Adrenal gland (tissue), 12 donors: ENCODE measurements around the gene NDUFS6. TPM values are rescaled to one million over a fixed set of nuclear protein-coding genes. Genes with fewer than 3 reads are reported as not detected.

Experiments
- DNase-seq, 7 donors: peaks; one replicate each; pipeline ENCODE4 v3.0.0-alpha.2; 2019 to 2020
- H3K27ac ChIP-seq, 5 donors: fragments of 200-600 bp; sonication (generic) in 4 of 5; 1 replicate in 3 of 5; 2 replicates in 2 of 5; pipeline versions ENCODE4 v1.5.1 to v1.8.0; 2016 to 2020; ENCODE audit warnings: mild to moderate bottlenecking in 1 of 5
- H3K27me3 ChIP-seq: fragments of 200-600 bp; 2 replicates; pipeline ENCODE4 v1.8.0; 2021
- H3K36me3 ChIP-seq, 2 donors: fragments of 200-600 bp; replicated peaks in 1 of 2; 1 replicate in 1 of 2; 2 replicates in 1 of 2; pipeline versions ENCODE4 v1.5.1 to v1.8.0; 2018 to 2022
- H3K4me1 ChIP-seq, 2 donors: fragments of 200-600 bp; replicated peaks in 1 of 2; 1 replicate in 1 of 2; 2 replicates in 1 of 2; pipeline versions ENCODE4 v1.5.1 to v1.8.0; 2018 to 2021
- H3K4me3 ChIP-seq, 4 donors: fragments of 200-600 bp; sonication (generic) in 3 of 4; one replicate each; pipeline ENCODE4 v1.5.1; 2016 to 2018
- H3K9me3 ChIP-seq, 3 donors: fragments of 200-600 bp; sonication (generic) in 1 of 3; replicated peaks in 1 of 3; 1 replicate in 2 of 3; 2 replicates in 1 of 3; pipeline versions ENCODE4 v1.5.1 to v1.8.0; 2016 to 2021
- POLR2A ChIP-seq, 2 donors: fragments of 450-650 bp; IDR thresholded peaks; one replicate each; pipeline ENCODE4 v1.6.1; 2017; ENCODE audit warnings: antibody characterized with exemption in 2 of 2, mild to moderate bottlenecking in 2 of 2, moderate library complexity in 1 of 2
- WGBS, 4 donors: extraction: QIAGEN DNeasy Blood & Tissue Kit in 2 of 4; methylation state at CpG; one replicate each; pipeline versions ENCODE4 v1.1.5 to v1.1.7; 2013 to 2017; 5-methylcytosine and 5-hydroxymethylcytosine counted together
- intact Hi-C, 2 donors: fragments of 100-400 bp; cut with DNase I; formaldehyde crosslinking; loops; one replicate each; pipeline versions ENCODE4 v1.14.1 to v1.15.0; 2022 to 2023
- polyA plus RNA-seq, 3 donors: library from polyadenylated mRNA; stranded (reverse); fragments of 200-250 nt in 2 of 3; fragments of 350-450 nt in 1 of 3; fragmentation: Illumina TruSeq in 1 of 3; extraction: RNeasy Lipid Tissue Mini Kit (QIAGEN cat#74804) in 1 of 3; gene quantifications; one replicate each; pipeline ENCODE4 v1.2.3, GENCODE V29; 2013 to 2014
- total RNA-seq, 9 donors: library from RNA; depleted of rRNA in 4 of 9; stranded (reverse); fragments of >200 nt in 4 of 9; fragments of 120-200 nt in 1 of 9; fragmentation: NEBNext Ultra II Directional in 1 of 9; extraction: Animal tissue kit (Norgen Biotek cat#: 25700) in 1 of 9; gene quantifications; one replicate each; pipeline versions ENCODE4 v1.1.0 to v1.2.4, GENCODE V29; 2013 to 2023
- TF ChIP-seq, protein P1 (sequence below), 6 experiments: fragments of 450-650 bp in 4 of 6; fragments of 200-600 bp in 2 of 6; sonication (generic) in 1 of 6; IDR thresholded peaks; 1 replicate in 5 of 6; 2 replicates in 1 of 6; pipeline versions ENCODE4 v1.5.1 to v1.8.0; 2016 to 2021; ENCODE audit warnings: antibody characterized with exemption in 6 of 6, mild to moderate bottlenecking in 2 of 6, moderate library complexity in 1 of 6
- donor health status: healthy with polysubstance abuse.
- donor health status: Bipolar disorder and iron deficiency.
- donor health status: DM: yes; HTN: yes; CAD: no.
- donor health status: DM: no; HTN: no; CAD: no.
- donor health status: DM: no; HTN: no; CAD: no.
- donor health status: DM: yes; HTN: yes; CAD: no.

The NDUFS6 gene
- total and polyA plus RNA-seq, 12 donors: 23.3 to 75.8 (median 37.9) TPM

DNA sequence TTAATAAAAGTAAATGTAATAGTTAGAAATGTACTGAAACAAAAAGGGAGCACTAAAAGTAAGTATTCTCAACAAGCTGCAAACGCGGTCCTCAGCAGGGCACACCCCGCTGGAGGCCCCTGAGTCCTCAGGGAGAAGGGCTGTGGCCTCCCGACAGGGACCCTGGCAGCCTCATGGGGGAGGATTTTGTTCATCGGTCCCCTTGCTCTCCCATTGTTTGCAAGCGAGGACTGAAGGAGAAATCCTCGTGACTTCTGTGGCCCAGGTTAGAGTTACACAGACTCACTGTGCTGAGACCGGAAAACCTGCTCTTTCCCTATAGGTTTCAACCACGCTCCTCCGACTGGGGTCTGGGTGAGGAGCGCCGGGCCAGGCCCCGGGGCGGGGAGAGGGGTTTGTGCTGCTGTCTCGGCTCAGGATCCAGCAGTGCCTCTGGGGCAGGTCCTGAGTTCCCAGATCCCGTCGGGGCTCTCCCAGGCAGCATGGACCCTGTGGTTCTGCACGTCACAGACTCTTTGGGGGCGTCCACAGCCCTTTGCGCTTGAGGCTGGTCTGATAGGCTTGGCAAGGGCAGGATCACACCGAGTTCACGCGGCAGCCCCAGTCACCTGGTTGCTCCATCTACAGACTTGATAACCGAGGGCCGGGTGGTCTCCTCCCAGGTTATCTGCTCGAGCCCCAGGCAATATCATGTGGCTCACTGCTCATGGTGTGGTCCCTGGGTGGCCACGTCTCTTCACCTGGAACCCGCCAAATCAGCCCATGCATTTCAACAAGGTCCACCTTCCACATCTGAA lies 40.4 kb upstream of the NDUFS6 start:
- Histone ChIP-seq H3K4me1 (no peaks in the 10 kb centered on the region), H3K27me3 (no peaks in the 10 kb centered on the region), H3K27ac (no peak overlapping the region), H3K36me3 (no peaks in the 10 kb centered on the region), H3K4me3 (no peak overlapping the region), H3K9me3 (no peaks in the 10 kb centered on the region)
- peak in 3 of 7 donors; percentile 4 to 15 (median 12) for DNase-seq
- 62 to 81% (median 76%) methylated on average over 20 to 28 of the region's 28 CpGs for WGBS, 4 donors
- TF ChIP-seq, protein P1, sequence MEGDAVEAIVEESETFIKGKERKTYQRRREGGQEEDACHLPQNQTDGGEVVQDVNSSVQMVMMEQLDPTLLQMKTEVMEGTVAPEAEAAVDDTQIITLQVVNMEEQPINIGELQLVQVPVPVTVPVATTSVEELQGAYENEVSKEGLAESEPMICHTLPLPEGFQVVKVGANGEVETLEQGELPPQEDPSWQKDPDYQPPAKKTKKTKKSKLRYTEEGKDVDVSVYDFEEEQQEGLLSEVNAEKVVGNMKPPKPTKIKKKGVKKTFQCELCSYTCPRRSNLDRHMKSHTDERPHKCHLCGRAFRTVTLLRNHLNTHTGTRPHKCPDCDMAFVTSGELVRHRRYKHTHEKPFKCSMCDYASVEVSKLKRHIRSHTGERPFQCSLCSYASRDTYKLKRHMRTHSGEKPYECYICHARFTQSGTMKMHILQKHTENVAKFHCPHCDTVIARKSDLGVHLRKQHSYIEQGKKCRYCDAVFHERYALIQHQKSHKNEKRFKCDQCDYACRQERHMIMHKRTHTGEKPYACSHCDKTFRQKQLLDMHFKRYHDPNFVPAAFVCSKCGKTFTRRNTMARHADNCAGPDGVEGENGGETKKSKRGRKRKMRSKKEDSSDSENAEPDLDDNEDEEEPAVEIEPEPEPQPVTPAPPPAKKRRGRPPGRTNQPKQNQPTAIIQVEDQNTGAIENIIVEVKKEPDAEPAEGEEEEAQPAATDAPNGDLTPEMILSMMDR (IDR thresholded peaks at IDR 0.05): no peak
- TF ChIP-seq POLR2A (IDR thresholded peaks at IDR 0.05): no peak
- intact Hi-C loops: loop anchor here in 1 of 2 donors (10.0 kb wide), 1 partner anchor 274 kb away; no protein-coding TSS in a partner anchor

DNA sequence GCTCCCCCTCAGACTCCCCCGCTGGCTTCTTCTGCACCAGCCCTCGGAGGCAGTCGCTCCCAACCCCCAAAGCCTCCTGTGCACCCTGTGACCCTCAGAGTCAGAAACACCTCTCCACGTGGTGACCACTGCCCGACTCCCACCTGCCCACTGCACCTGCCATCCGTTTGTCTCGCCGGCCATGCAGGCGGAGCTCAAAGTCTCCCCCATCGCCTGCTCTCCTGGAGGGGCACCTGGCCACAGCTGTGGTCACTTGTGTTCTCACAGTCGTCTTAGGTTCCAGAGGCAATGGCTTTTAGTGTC lies 39.8 kb upstream of the NDUFS6 start:
- H3K36me3 ChIP-seq: no peaks in the 10 kb centered on the region
- TF ChIP-seq, protein P1 (IDR thresholded peaks at IDR 0.05): no peak
- no peak for TF ChIP-seq POLR2A (IDR thresholded peaks at IDR 0.05)
- no peaks in the 10 kb centered on the region for H3K27me3 ChIP-seq
- H3K4me3 ChIP-seq: no peak overlapping the region
- no peaks in the 10 kb centered on the region for H3K9me3 ChIP-seq
- H3K27ac ChIP-seq: no peak overlapping the region
- H3K4me1 ChIP-seq: no peaks in the 10 kb centered on the region
- intact Hi-C loops: loop anchor here in 1 of 2 donors (10.0 kb wide), 1 partner anchor 273 kb away; no protein-coding TSS in a partner anchor
- peak in 1 of 7 donors; percentile 10 for DNase-seq
- WGBS, 4 donors: 69 to 80% (median 74%) methylated on average over 3 to 11 of the region's 11 CpGs

DNA sequence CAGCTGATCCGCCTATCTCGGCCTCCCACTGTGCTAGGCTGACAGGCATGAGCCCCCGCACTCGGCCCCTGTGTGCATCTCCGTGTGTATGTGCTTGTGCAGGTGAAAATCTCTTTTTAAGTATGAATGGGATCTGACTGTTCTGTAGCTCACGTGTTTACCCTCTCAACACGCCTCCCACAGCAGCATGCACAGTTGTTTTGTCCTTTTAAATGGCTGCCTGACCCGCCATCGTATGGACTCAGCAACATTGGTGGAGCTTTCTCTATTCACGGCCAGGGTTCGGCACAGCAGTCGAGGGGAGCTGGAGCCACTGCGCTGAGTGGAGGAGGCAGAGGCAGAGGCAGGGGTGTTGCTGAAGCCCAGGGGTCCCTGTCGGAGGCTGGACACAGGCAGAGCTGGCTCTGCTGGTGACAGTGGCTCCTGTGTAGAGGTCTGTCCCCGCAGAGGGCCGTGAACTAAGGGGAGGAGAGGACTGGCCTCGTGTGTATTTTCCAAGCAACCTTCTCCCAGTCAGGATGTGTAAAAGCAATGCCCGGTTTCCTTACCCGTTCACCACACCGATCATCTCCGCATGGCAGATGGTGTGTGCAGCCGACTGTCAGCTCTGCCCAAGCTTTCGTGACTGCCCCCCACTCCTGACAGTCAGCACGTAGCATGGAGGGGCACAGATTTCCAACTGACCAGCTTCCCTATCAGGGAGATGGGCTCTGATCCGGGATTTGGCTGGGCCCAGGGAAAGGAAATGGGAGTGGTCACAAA lies 38.9 kb upstream of the NDUFS6 start:
- Histone ChIP-seq H3K27ac (no peak overlapping the region), H3K36me3 (no peaks in the 10 kb centered on the region), H3K4me3 (no peak overlapping the region), H3K4me1 (no peaks in the 10 kb centered on the region), H3K27me3 (no peaks in the 10 kb centered on the region), H3K9me3 (no peaks in the 10 kb centered on the region)
- TF ChIP-seq, protein P1 (IDR thresholded peaks at IDR 0.05): no peak
- no peak for TF ChIP-seq POLR2A (IDR thresholded peaks at IDR 0.05)
- peak in 3 of 7 donors; percentile 5 to 28 (median 5) for DNase-seq
- intact Hi-C loops: loop anchor here in 1 of 2 donors (10.0 kb wide), 1 partner anchor 272 kb away; no protein-coding TSS in a partner anchor
- WGBS, 4 donors: 70 to 81% (median 75%) methylated on average over 18 to 25 of the region's 25 CpGs

DNA sequence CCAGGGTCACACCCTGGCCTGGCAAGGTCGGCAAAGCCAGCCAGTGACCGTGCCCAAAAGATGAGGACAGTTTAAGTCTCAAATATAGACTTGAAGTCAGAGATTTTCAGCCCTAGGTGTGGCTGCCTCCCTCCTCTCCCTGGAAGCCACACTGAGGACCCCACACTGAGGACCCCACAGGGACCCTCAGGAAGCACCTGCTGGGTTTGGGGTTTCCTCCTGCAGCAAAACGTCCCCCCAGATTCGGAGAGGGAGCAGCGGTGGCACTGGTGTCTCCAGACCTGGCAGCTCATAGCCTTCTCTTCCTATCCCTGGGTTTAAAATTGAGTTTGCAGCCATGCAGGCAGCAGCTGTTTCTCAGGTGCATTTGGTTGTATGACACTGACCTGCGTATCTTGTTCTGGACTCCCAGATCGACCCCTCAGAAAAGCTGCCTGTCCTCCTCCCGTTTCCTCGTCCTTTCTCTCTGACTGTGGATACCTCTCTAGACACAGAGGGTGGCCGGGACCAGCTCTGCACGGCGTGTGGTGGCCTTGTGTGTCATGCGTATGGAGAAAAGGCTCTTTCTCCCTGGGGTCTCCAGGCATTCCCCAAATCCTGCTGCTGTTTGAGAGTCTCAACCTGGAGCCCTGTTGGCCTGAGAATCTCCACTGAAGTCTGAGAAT lies 38.2 kb upstream of the NDUFS6 start:
- TF ChIP-seq POLR2A (IDR thresholded peaks at IDR 0.05): no peak
- TF ChIP-seq, protein P1 (IDR thresholded peaks at IDR 0.05): no peak
- Histone ChIP-seq H3K9me3 (no peaks in the 10 kb centered on the region), H3K4me1 (no peaks in the 10 kb centered on the region), H3K27ac (no peak overlapping the region), H3K4me3 (no peak overlapping the region), H3K36me3 (no peaks in the 10 kb centered on the region), H3K27me3 (no peaks in the 10 kb centered on the region)
- intact Hi-C loops: loop anchor here in 1 of 2 donors (10.0 kb wide), 1 partner anchor 272 kb away; no protein-coding TSS in a partner anchor
- WGBS, 4 donors: 58 to 77% (median 69%) methylated on average over 8 to 13 of the region's 13 CpGs
- DNase-seq: peak in 3 of 7 donors; percentile 9 to 31 (median 12)
